Measurements from ENCODE around the gene IQCH.

GRCh38 chr15:67528513-67528912, 273.9 kb downstream of the IQCH start:
- TF ChIP-seq CTCF (IDR thresholded peaks at IDR 0.05) (no peak), POLR2A (IDR thresholded peaks at IDR 0.05) (no peak)

All from thyroid gland (tissue), 4 donors.